GM12878 (cell line): ENCODE measurements around the gene IGIP.

Experiments used
- ATF7 ChIP-seq: fragments of 450-650 bp; IDR thresholded peaks from 2 replicates; pipeline ENCODE4 v1.6.1; 2016; ENCODE audit warnings: low read depth, mild to moderate bottlenecking
- BRCA1 ChIP-seq: IDR thresholded peaks from 2 replicates; pipeline ENCODE4 v1.6.1; 2011; ENCODE audit warnings: low read depth, low read length, improper control_type of control experiment
- EP300 ChIP-seq, 2 experiments: fragments of 150-350 bp in 1 of 2; IDR thresholded peaks; 2 replicates each; pipeline ENCODE4 v1.6.1; 2011 to 2012; ENCODE audit warnings: low read depth in 2 of 2, low read length in 2 of 2, borderline replicate concordance in 1 of 2, improper control_type of control experiment in 1 of 2, inconsistent platforms in 1 of 2; ENCODE audit not compliant: control insufficient read depth in 1 of 2
- EZH2 ChIP-seq: IDR thresholded peaks from 2 replicates; pipeline ENCODE4 v1.6.1; 2012; ENCODE audit warnings: low read depth, mild to moderate bottlenecking, control low read depth, inconsistent platforms, low read length, borderline replicate concordance; ENCODE audit not compliant: control insufficient read depth
- HCFC1 ChIP-seq: fragments of 150-350 bp; IDR thresholded peaks from 2 replicates; pipeline ENCODE4 v1.6.1; 2014; ENCODE audit warnings: low read length
- MAX ChIP-seq: IDR thresholded peaks from 2 replicates; pipeline ENCODE4 v1.6.1; 2012; ENCODE audit warnings: low read depth, low read length, improper control_type of control experiment
- POLR2AphosphoS5 ChIP-seq: IDR thresholded peaks from 2 replicates; pipeline ENCODE4 v1.6.1; 2011; ENCODE audit warnings: mild to moderate bottlenecking, low read length, inconsistent platforms
- SPI1 ChIP-seq: IDR thresholded peaks from 2 replicates; pipeline ENCODE4 v1.6.1; 2011; ENCODE audit warnings: low read depth, mild to moderate bottlenecking, low read length, moderate library complexity, borderline replicate concordance; ENCODE audit not compliant: insufficient read depth
- TAF1 ChIP-seq: IDR thresholded peaks from 2 replicates; pipeline ENCODE4 v1.6.1; 2011; ENCODE audit warnings: mild to moderate bottlenecking, low read depth, low read length, borderline replicate concordance

GRCh38 chr5:140104100-140104499, 21.6 kb upstream of the IGIP start:
- TF ChIP-seq ATF7, result no peak
- TF ChIP-seq SPI1, result no peak
- TF ChIP-seq TAF1, result no peak
- TF ChIP-seq POLR2AphosphoS5, result no peak
- TF ChIP-seq EZH2, result no peak
- TF ChIP-seq BRCA1, result no peak
- no peak for TF ChIP-seq EP300 (IDR thresholded peaks at IDR 0.05; ENCODE audit: borderline replicate concordance in 1 of 2, control insufficient read depth in 1 of 2, low read depth in 2 of 2, low read length in 2 of 2)
- no peak for TF ChIP-seq HCFC1
- TF ChIP-seq MAX, result no peak
